CD4-positive, alpha-beta T cell treated with Interleukin-21 for 1 hour (primary cell): ENCODE measurements around the gene SH3BP5.

Experiments
- DNase-seq: peaks from one replicate; pipeline ENCODE4 v3.0.0-alpha.2; 2020

The SH3BP5 gene

GRCh38 chr3:15241341-15241740, 91.0 kb downstream of the SH3BP5 start:
- peak; percentile 65 for DNase-seq

GRCh38 chr3:15229262-15229661, 103.1 kb downstream of the SH3BP5 start:
- DNase-seq, result no peak

GRCh38 chr3:15228147-15228546, 104.2 kb downstream of the SH3BP5 start:
- no peak for DNase-seq

DNA sequence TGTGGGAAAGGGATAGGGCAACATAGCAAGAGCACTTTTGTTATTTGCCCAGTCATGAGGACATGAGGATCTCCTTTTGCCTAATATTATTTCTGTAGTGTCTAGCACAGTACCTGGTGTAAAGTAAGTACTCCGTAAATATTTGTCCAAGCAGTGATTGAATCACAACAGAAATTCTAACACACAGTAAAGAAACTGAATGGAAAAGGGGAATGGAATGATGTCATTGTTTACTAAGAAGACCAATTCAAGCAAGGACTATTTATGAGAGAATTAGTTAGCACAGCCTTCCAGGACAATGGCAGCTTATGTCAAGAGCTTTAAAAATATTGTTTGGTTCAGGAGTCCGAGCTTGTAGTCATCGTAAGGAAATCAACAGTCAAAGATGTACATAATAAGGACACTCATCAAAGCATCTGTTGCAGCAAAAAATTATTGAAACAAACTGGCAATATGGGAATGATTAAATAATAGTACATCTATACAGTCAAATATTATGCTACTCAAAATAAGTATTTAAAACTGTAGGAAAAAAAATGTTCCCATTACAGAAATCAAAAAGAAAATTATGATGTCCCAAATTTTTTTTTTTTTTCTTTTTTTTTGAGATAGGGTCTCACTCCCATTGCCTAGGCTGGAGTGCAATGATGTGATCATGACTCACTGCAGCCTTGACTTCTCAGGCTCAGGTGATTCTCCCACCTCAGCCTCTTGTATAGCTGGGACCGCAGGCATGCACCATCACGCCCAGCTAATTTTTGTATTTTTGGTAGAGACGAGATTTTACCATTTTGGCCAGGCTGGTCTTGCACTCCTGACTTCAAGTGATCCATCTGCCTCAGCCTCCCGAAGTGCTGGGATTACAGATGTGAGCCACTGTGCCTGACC, 108.5 kb downstream of the SH3BP5 start:
- no peak for DNase-seq

- DNase-seq, result no peak
Measured at GRCh38 chr3:15221574-15222217, 110.7 kb downstream of the SH3BP5 start.

- DNase-seq, result no peak
Measured at GRCh38 chr3:15220661-15221060, 111.7 kb downstream of the SH3BP5 start.

DNA sequence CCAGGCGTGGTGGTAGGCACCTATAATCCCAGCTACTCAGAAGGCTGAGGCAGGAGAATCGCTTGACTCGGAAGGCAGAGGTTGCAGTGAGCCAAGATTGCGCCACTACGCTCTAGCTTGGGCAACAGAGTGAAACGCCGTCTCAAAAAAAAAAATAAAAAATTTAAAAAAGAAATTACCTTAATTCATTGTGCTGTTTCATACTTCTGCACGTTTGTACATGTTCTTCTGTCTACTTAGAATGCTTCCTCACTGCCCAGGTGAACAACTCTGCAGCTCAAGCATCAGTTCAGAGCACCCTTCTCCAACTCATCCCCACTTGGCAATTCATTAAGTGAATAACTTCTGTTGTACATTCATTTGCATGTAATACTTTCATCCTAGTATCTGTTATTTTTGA, 112.3 kb downstream of the SH3BP5 start:
- DNase-seq, result no peak

GRCh38 chr3:15218689-15219088, 113.7 kb downstream of the SH3BP5 start:
- no peak for DNase-seq

GRCh38 chr3:15217841-15218267, 114.5 kb downstream of the SH3BP5 start:
- no peak for DNase-seq

GRCh38 chr3:15217011-15217671, 115.2 kb downstream of the SH3BP5 start:
- no peak for DNase-seq

DNA sequence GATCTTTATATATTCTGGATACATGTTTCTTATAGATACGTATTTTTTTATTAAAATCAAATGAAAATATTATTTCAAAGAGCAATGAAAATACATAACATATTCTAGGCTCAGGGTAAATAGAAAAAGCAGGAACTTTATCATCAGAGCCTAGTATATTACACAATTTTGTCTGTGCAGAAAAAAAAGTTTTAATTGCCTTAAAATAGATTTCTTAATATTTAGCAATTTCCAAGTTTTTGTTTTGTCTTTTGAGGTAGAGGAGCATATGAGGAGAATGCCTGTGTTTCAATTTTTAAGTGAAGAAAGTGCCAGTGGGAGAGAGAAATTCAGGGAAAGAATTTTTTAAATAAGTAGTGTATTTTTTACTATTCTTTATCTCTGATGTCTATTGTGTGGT, 115.9 kb downstream of the SH3BP5 start:
- DNase-seq, result no peak

- no peak for DNase-seq
Measured at GRCh38 chr3:15215996-15216395, 116.4 kb downstream of the SH3BP5 start.

DNA sequence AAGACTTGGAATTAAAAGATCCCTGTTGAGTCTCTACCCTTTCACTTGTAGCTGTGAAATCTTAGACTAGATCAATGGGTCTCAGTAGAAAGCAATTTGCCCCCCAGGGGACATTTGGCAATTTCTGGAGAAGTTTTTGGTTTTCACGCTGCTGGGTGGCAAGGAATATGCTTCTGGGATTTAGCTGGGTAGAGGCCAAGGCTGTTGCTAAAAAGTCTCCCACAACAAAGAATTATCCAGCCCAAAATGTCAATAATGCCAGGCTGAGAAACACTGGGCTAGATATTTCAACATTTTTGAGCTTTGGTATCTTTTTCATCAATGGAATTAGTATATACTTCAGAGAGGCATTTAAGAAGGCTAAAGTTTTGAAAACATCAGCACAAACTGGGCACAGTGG, 117.6 kb downstream of the SH3BP5 start:
- DNase-seq, result no peak

DNA sequence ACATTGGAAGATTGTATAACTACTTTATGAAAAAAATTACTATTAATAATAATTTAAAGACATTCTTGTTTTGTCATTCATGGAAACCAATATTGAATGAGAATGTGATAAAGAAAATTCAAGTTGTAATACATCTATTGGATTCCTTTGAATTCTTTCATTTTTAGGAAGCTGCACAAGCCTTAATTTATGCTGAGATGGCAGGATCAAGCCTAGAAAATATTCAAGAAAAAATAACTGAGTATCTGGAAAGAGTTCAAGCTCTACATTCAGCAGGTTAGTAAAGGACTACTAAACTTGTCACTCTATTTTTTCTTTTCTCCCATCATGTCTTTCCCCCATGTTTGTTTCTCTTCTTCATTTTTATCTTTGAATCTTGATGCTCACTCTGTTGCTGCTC, 120.4 kb downstream of the SH3BP5 start:
- DNase-seq, result no peak

GRCh38 chr3:15207836-15208504, 124.4 kb downstream of the SH3BP5 start:
- no peak for DNase-seq

DNA sequence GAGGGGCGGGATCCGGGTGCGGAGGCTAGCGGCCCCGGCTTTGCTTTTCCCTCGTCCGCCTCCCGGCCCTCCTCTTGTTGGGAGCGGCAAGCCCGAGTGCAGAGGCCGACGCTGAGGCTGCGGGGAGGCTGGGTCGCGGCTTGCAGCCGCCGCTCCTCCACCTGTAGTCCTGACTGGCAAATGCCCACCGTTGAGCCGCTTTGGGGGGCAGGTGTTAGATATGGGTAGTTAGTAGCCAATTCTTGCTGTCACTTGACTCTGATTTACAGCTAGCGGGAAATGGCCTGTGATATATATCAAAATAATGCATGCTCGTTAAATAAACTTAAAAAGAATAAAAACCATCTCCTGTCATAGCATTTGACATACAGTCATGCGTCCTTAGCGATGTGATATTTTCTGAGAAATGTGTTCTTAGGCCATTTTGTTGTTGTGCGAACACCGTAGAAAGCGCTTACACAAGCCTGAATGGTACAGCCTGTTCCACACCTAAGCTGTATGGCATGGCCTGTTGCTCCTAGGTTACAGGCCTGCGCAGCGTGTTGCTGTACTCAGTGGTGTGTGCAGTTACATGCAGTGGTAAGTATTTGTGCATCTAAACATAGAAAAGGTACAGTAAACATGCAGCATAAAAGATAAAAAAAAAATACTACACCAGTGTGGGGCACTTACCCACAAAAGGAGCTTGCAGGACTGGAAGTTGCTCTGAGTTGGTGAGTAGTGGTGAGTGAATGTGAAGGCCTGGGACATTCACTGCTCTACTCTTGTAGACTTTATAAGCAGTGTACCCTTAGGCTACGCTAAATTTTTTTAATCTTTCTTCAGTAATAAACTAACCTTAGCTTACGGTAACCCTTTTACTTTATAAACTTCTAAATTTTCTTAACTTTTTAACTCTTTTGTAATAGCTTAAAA, 125.5 kb downstream of the SH3BP5 start:
- DNase-seq, result peak; percentile 30

GRCh38 chr3:15205934-15206661, 126.3 kb downstream of the SH3BP5 start, which contains the start of gene CAPN7:
CAPN7 (plus strand) TSS chr3:15206246; CDS start chr3:15206496, 250 bp downstream.
- DNase-seq, result peak; percentile 96

GRCh38 chr3:15205482-15205933, 126.9 kb downstream of the SH3BP5 start:
- no peak for DNase-seq
